Neutrophil (primary cell): ENCODE results near the gene PLCZ1.
"Not testable (repeated sequence)": the region's sequence is repeated elsewhere in the genome, so short reads cannot be mapped to it uniquely, and the experiment has no call there.

Experiments
- H3K27ac ChIP-seq: fragments of 200-600 bp; sonication (generic); 2 replicates; pipeline ENCODE4 v1.5.1; 2016; ENCODE audit warnings: mild to moderate bottlenecking, moderate library complexity
- H3K27me3 ChIP-seq: fragments of 200-600 bp; sonication (generic); 2 replicates; pipeline ENCODE4 v1.6.0; 2016; ENCODE audit warnings: mild to moderate bottlenecking
- H3K36me3 ChIP-seq: fragments of 200-600 bp; sonication (generic); 2 replicates; pipeline ENCODE4 v1.5.1; 2017
- H3K4me1 ChIP-seq, 2 experiments: fragments of 200-600 bp in 1 of 2; sonication (generic) in 1 of 2; 1 replicate in 1 of 2; 2 replicates in 1 of 2; pipeline versions ENCODE4 v1.5.1 to v1.6.1; 2013 to 2016; ENCODE audit warnings: low read depth in 1 of 2, low read length in 1 of 2, mild to moderate bottlenecking in 1 of 2, moderate library complexity in 1 of 2; ENCODE audit not compliant: control insufficient read depth in 1 of 2, insufficient read depth in 1 of 2
- H3K4me3 ChIP-seq, 2 experiments: fragments of 200-600 bp in 1 of 2; sonication (generic) in 1 of 2; 1 replicate in 1 of 2; 2 replicates in 1 of 2; pipeline ENCODE4 v1.5.1; 2013 to 2016; ENCODE audit warnings: low read depth in 1 of 2, low read length in 1 of 2, mild to moderate bottlenecking in 1 of 2, moderate library complexity in 1 of 2
- H3K9me3 ChIP-seq: fragments of 200-600 bp; sonication (generic); 2 replicates; pipeline ENCODE4 v1.5.1; 2016
- CTCF ChIP-seq: fragments of 200-600 bp; sonication (generic); IDR thresholded peaks from 2 replicates; pipeline ENCODE4 v1.5.1; 2016; ENCODE audit warnings: antibody characterized with exemption

PLCZ1 gene, protein sequence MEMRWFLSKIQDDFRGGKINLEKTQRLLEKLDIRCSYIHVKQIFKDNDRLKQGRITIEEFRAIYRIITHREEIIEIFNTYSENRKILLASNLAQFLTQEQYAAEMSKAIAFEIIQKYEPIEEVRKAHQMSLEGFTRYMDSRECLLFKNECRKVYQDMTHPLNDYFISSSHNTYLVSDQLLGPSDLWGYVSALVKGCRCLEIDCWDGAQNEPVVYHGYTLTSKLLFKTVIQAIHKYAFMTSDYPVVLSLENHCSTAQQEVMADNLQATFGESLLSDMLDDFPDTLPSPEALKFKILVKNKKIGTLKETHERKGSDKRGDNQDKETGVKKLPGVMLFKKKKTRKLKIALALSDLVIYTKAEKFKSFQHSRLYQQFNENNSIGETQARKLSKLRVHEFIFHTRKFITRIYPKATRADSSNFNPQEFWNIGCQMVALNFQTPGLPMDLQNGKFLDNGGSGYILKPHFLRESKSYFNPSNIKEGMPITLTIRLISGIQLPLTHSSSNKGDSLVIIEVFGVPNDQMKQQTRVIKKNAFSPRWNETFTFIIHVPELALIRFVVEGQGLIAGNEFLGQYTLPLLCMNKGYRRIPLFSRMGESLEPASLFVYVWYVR

GRCh38 chr12:18737819-18738218 lies at the start of gene PLCZ1, which contains the start of gene CAPZA3:
Gene PLCZ1 (minus strand): TSS chr12:18738012. CDS start chr12:18737371, 641 bp downstream.
Gene CAPZA3 (plus strand): TSS chr12:18738119. CDS start chr12:18738269, 150 bp downstream.
- no peak within 1 kb of the TSS for H3K4me3 ChIP-seq
- no peaks in the 10 kb centered on the region for H3K27me3 ChIP-seq
- no peaks in the 10 kb centered on the region for H3K4me1 ChIP-seq
- H3K9me3 ChIP-seq, result no peaks in the 10 kb centered on the region
- TF ChIP-seq CTCF, result no peak
- no peak within 1 kb of the TSS for H3K27ac ChIP-seq
- H3K36me3 ChIP-seq, result no peaks in the 10 kb centered on the region

DNA sequence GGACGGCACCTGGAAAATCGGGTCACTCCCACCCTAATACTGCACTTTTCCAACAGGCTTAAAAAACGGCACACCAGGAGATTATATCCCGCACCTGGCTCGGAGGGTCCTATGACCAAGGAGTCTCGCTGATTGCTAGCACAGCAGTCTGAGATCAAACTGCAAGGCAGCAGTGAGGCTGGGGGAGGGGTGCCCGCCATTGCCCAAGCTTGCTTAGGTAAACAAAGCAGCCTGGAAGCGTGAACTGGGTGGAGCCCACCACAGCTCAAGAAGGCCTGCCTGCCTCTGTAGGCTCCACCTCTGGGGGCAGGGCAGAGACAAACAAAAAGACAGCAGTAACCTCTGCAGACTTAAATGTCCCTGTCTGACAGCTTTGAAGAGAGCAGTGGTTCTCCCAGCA lies 47.7 kb upstream of the PLCZ1 start:
- not testable (repeated sequence) for H3K4me3 ChIP-seq, H3K27ac ChIP-seq, H3K9me3 ChIP-seq, H3K4me1 ChIP-seq, H3K27me3 ChIP-seq, H3K36me3 ChIP-seq

- no peaks in the 10 kb centered on the region for H3K9me3 ChIP-seq
- no peaks in the 10 kb centered on the region for H3K36me3 ChIP-seq
- no peak overlapping the region for H3K27ac ChIP-seq
- no peak overlapping the region for H3K4me3 ChIP-seq
- no peaks in the 10 kb centered on the region for H3K27me3 ChIP-seq
- no peaks in the 10 kb centered on the region for H3K4me1 ChIP-seq
- no peak for TF ChIP-seq CTCF
These were observed 45.0 kb upstream of the PLCZ1 start for GRCh38 chr12:18782827-18783226.

GRCh38 chr12:18766479-18766878 lies 28.7 kb upstream of the PLCZ1 start:
- H3K4me3 ChIP-seq, H3K36me3 ChIP-seq, H3K27me3 ChIP-seq, H3K4me1 ChIP-seq, H3K27ac ChIP-seq, H3K9me3 ChIP-seq: not testable (repeated sequence)

DNA sequence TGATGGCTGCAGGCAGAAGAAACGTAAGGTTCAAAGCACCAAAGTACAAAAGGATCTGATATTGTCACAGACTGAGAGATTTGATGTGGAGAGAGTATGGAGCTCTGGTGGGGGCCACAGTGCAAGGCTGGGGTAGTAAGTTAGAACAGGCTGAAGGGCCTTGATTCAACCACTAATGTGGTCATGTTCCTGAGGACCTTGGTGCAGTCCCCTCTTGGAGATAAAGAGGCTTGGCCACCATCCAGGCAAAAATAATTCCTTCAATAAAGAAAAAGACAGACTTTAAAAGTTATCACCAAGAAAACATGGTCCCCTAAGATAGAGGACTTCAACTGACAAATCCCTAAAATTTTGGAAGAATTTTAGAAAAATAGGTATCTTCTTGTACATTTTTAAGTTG lies 17.5 kb upstream of the PLCZ1 start:
- H3K27ac ChIP-seq, result no peak overlapping the region
- no peak for TF ChIP-seq CTCF
- no peak overlapping the region for H3K4me3 ChIP-seq

GRCh38 chr12:18754124-18754707 lies 16.4 kb upstream of the PLCZ1 start:
- H3K4me3 ChIP-seq, result no peak overlapping the region
- H3K27me3 ChIP-seq, result no peaks in the 10 kb centered on the region
- no peaks in the 10 kb centered on the region for H3K36me3 ChIP-seq
- TF ChIP-seq CTCF, result no peak
- no peaks in the 10 kb centered on the region for H3K9me3 ChIP-seq
- H3K4me1 ChIP-seq, result no peaks in the 10 kb centered on the region
- H3K27ac ChIP-seq, result no peak overlapping the region

More for the DNA sequence above, 17.5 kb upstream of the PLCZ1 start:
- Histone ChIP-seq H3K9me3 (no peaks in the 10 kb centered on the region), H3K36me3 (no peaks in the 10 kb centered on the region), H3K4me1 (no peaks in the 10 kb centered on the region), H3K27me3 (no peaks in the 10 kb centered on the region)
